DMS 273 (cell line): ENCODE data around the gene SEPTIN12.
A peak's percentile ranks its signal among the peaks of the same experiment; 100 is the strongest.
"Not testable (repeated sequence)": the region's sequence is repeated elsewhere in the genome, so short reads cannot be mapped to it uniquely, and the experiment has no call there.

ENCODE experiments used
- DNase-seq: peaks from one replicate; lab custom pipeline; 2025; ENCODE audit not compliant: unreplicated experiment; lab: John Stamatoyannopoulos, UW

The SEPTIN12 gene

GRCh38 chr16:4760221-4760910 lies 27.8 kb downstream of the SEPTIN12 start:
- DNase-seq: no peak

- no peak for DNase-seq
These were observed 32.5 kb downstream of the SEPTIN12 start for GRCh38 chr16:4755687-4756086.

GRCh38 chr16:4754865-4755264 lies 33.3 kb downstream of the SEPTIN12 start:
- no peak for DNase-seq

- no peak for DNase-seq
These were observed 34.9 kb downstream of the SEPTIN12 start for GRCh38 chr16:4753227-4753626.

- no peak for DNase-seq
These were observed 35.6 kb downstream of the SEPTIN12 start for GRCh38 chr16:4752351-4753100.

- DNase-seq: no peak
These were observed 37.2 kb downstream of the SEPTIN12 start for GRCh38 chr16:4750896-4751295.

GRCh38 chr16:4749700-4750257 lies 38.4 kb downstream of the SEPTIN12 start:
- no peak for DNase-seq

- no peak for DNase-seq
These were observed 39.3 kb downstream of the SEPTIN12 start for GRCh38 chr16:4748682-4749411.

GRCh38 chr16:4747906-4748681 lies 40.1 kb downstream of the SEPTIN12 start:
- DNase-seq: no peak

GRCh38 chr16:4746991-4747574 lies 41.1 kb downstream of the SEPTIN12 start:
- DNase-seq: peak; percentile 40

- DNase-seq: no peak
These were observed 41.9 kb downstream of the SEPTIN12 start for GRCh38 chr16:4746215-4746614.

GRCh38 chr16:4745274-4745569 lies 42.9 kb downstream of the SEPTIN12 start:
- peak; percentile 28 for DNase-seq

- peak; percentile 48 for DNase-seq
These were observed 43.4 kb downstream of the SEPTIN12 start for GRCh38 chr16:4744555-4745273.

GRCh38 chr16:4743226-4743878 lies 44.8 kb downstream of the SEPTIN12 start:
- no peak for DNase-seq

- DNase-seq: not testable (repeated sequence)
These were observed 49.8 kb downstream of the SEPTIN12 start for GRCh38 chr16:4738370-4738769.

GRCh38 chr16:4737545-4737944 lies 50.6 kb downstream of the SEPTIN12 start:
- DNase-seq: no peak

GRCh38 chr16:4736546-4736945 lies 51.6 kb downstream of the SEPTIN12 start:
- no peak for DNase-seq

GRCh38 chr16:4734730-4735535 lies 53.2 kb downstream of the SEPTIN12 start:
- peak; percentile 93 for DNase-seq
